ENCODE measurements around the gene SPACA5.
"Not testable (repeated sequence)": the region's sequence is repeated elsewhere in the genome, so short reads cannot be mapped to it uniquely, and the experiment has no call there.

The SPACA5 gene

DNA sequence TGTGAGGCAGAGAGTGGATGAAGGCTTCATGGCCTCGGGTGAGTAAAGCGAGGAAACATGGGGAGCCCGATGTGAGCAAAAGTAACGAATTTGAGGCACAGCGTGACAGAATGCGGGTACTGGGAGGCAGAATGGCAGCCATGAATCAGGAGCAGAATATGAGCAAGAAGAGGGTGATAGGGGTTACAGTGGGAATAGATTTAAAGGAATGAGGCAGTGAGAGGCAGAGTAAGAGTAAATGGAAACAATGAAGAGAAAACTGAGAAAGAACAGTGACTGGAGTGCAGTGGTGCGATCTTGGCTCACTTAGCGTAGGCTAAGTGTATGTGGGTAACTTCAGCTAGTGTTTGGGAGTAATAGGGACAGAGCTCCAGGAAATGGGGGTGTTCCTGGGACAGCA, at the start of gene SPACA5:
TSS of gene SPACA5 (plus strand) at position 301 of the 400 bp plus-strand sequence. CDS start 815 bp downstream, outside the sequence.
- DNase-seq (ENCODE audit: insufficient read length, low spot score); FAIRE-seq: not testable (repeated sequence)

DNA sequence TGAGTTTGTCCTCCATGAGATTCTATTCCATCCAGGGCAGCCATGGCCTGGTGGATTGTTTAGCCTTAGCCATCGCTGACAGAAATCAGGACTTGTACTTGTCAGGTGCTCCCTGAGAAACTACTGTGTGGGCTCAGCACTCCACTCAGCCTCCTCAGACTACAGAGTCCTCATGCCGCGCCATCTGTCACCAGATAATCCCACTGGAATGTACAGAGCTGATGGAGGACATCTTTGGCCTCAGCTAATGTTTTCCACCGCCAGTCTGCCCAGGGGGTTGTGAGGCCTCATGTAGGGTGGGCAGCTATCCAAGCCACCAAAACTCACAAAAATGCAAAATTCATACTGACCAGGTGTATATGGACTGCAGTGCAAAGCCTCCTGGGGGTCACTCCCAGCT, 48.6 kb upstream of the SPACA5 start:
- FAIRE-seq, result peak; percentile 53
- DNase-seq (ENCODE audit: insufficient read length, low spot score), result not testable (repeated sequence)

DNA sequence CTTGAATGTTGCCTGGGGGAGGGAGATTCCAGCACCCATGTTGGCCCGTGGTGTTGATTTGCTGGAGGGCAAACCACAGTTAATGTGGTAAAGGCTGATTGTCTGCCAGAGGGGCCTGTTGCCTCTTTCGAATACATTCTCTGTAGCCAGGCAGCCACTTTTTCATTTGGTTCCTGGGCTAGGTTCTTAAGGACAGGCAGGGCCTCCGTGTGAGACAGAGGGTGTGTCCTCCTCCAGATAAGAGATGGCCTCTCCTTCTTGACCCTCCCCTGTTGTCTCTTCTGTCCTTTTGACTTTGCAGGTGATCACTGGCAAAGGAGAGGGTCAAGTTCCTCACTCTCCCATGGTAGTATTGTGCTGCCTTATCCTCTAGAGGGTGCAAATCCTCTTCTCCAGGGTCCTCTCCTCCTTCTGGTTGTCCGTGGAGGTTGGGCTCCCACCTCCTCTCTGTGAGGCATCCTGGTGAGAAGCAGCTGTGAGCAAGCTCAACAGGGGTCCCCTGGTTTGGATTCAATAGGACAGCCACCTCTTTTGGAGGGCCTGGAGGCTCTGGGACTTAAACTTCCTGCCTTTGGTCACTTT, 47.9 kb upstream of the SPACA5 start:
- DNase-seq (ENCODE audit: insufficient read length, low spot score) (no peak), FAIRE-seq (no peak)
- TF ChIP-seq, protein P1, sequence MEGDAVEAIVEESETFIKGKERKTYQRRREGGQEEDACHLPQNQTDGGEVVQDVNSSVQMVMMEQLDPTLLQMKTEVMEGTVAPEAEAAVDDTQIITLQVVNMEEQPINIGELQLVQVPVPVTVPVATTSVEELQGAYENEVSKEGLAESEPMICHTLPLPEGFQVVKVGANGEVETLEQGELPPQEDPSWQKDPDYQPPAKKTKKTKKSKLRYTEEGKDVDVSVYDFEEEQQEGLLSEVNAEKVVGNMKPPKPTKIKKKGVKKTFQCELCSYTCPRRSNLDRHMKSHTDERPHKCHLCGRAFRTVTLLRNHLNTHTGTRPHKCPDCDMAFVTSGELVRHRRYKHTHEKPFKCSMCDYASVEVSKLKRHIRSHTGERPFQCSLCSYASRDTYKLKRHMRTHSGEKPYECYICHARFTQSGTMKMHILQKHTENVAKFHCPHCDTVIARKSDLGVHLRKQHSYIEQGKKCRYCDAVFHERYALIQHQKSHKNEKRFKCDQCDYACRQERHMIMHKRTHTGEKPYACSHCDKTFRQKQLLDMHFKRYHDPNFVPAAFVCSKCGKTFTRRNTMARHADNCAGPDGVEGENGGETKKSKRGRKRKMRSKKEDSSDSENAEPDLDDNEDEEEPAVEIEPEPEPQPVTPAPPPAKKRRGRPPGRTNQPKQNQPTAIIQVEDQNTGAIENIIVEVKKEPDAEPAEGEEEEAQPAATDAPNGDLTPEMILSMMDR (IDR thresholded peaks at IDR 0.05; ENCODE audit: insufficient read depth, missing control alignments), result no peak

DNA sequence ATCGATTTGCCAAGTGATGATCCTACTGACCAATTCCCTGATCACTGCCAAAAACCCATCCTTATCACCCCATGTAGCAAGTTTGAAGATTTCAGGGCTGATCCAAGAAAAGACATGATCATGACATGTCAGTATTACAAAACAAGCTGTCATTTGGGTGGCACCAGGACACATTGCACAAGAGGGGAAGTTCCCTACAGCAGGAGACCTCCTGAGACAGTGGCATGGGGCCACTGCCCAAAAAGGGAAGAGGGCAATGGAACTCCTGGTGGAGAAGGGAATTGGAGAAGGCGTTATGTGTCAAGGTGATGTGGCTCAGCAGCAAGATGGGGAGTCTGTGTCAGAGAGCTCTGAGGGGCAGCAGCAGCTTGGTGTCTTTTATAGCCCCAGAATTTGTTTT, 46.4 kb upstream of the SPACA5 start:
- TF ChIP-seq, protein P1 (IDR thresholded peaks at IDR 0.05; ENCODE audit: insufficient read depth, missing control alignments), result no peak
- FAIRE-seq (no peak), DNase-seq (ENCODE audit: insufficient read length, low spot score) (no peak)

DNA sequence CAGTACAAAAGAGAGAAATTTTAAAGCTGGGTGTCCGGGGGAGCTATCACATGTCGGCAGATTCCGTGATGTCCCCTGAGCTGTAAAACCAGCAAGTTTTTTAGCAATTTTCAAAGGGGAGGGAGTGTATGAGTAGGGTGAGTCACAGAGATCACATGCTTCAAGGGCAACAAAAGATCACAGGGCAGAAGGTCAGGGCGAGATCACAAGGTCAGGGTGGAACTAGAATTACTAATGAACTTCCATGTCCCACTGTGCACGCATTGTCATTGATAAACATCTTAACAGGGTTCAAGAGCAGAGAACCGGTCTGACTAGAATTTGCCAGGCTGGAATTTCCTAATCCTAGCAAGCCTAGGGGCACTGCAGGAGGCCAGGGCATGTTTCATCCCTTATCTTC, 45.0 kb upstream of the SPACA5 start:
- not testable (repeated sequence) for FAIRE-seq; DNase-seq (ENCODE audit: insufficient read length, low spot score)

DNA sequence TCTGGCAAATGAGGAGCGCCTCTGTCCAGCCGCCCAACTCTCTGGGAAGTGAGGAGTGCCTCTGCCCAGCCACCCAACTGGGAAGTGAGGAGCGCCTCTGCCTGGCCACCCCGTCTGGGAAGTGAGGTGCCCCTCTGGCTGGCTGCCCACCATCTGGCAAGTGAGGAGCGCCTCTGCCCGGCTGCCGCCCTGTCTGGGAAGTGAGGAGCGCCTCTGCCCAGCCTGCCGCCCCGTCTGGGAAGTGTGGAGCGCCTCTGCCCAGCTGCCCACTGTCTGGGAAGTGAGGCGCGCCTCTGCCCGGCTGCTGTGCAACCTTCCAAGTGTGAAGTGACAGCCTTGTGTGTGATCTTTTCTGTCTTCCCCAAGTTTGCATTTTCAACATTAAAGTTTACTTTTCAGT, 41.3 kb upstream of the SPACA5 start:
- FAIRE-seq, result not testable (repeated sequence)

DNA sequence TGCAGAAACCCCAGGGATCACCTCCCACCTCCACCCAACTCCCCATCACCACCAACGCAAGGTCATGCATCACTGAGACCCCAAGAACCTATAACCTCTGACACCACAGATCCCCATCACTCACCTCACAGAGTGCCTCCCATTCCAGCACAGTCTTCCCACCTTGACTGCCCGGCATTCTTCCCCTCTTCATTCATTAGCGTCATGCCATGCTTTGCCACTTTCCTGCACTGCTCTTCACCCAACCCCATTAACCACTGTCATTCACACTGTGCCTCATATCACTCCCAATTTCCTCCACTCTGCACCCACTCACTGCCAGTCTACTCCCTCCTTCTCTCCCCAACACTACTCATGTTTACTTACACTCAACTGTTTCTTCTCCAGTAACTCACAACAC, 33.6 kb upstream of the SPACA5 start:
- TF ChIP-seq, protein P1 (IDR thresholded peaks at IDR 0.05; ENCODE audit: insufficient read depth, missing control alignments), result no peak
- FAIRE-seq, result no peak

More for the DNA sequence above, 41.3 kb upstream of the SPACA5 start:
- not testable (repeated sequence) for DNase-seq (ENCODE audit: insufficient read length, low spot score)

DNA sequence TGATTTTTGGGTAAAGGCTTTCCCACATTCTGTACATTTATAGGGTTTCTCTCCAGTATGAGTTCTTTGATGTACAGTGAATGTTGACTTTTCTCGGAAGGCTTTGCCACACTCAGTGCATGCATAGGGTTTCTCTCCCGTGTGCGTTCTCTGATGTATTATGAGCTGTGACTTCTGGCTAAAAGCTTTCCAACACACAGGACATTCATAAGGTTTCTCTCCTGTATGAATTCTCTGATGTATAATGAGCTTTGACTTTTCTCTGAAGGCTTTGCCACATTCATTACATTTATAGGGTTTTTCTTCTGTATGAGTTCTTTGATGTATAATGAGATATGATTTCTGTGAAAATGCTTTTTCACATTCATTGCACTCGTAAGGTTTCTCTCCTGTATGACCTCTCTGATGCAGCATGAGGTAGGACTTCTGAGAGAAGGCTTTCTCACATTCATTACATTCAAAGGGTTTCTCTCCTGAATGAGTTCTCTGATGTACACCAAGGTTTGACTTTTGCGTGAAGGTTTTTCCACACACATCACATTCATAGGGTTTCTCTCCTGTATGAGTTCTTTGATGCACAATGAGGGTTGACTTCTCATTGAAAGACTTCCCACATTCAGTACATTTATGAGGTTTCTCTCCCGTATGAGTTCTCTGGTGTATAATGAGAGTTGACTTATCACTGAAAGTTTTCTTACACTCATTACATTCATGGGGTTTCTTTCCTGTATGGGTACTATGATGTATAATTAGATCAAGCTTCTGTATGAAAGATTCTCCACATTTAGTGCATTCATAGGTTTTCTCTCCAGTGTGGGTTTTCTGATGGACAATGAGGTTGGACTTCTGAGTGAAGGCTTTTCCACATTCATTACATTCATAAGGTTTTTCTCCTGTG, 30.3 kb upstream of the SPACA5 start:
- no peak for FAIRE-seq
- TF ChIP-seq, protein P1 (IDR thresholded peaks at IDR 0.05; ENCODE audit: insufficient read depth, missing control alignments), result no peak

More for the DNA sequence above, 33.6 kb upstream of the SPACA5 start:
- DNase-seq (ENCODE audit: insufficient read length, low spot score), result no peak

DNA sequence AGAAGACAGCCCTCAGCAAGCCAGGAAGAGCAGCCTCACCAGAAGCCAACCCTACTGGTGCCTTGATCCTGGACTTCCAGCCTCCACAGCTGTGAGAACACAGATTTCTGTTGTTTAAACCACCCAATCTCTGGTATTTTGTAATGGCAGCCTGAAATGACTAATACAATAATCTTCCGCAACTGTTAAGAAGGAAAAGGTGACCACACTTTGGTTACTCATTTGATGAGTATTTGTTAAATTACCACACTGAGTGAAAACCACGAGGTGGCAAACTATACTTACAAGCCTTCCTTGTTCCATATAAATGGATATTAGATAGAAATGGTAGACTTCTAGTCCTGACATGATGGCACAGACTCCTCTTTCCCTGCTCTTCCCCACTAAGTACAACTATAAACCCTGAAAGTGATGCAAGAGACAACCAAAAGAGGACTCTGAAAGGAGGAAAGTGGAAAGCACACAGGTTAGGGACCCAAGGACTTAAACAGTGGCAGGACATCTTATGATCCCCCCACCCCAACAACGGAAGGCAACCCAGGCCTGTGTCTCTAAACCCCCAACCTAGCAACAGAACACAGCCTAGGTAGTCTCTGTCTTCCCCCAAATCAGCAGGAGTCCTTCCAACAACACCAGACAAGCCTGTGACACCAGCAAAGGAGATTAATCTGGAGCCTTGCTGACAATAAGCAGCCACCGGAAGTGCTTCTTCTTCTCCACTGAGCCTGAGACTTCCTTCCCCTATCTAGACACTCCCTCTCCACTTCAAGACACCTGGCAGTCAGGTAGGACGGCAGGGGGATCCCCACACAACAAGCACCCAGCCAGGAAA, 15.3 kb upstream of the SPACA5 start:
- FAIRE-seq (no peak), DNase-seq (ENCODE audit: insufficient read length, low spot score) (no peak)
- TF ChIP-seq, protein P1 (IDR thresholded peaks at IDR 0.05; ENCODE audit: insufficient read depth, missing control alignments), result no peak

More for the DNA sequence above, 30.3 kb upstream of the SPACA5 start:
- no peak for DNase-seq (ENCODE audit: insufficient read length, low spot score)
